ENCODE measurements around the gene EFCAB6. TPM values are rescaled to one million over a fixed set of nuclear protein-coding genes. Genes with fewer than 3 reads are reported as not detected.

Gene EFCAB6
- total and polyA plus RNA-seq, 5 donors from 2014 or later: 0.18 to 0.77 (median 0.30) TPM; not detected in 2

DNA sequence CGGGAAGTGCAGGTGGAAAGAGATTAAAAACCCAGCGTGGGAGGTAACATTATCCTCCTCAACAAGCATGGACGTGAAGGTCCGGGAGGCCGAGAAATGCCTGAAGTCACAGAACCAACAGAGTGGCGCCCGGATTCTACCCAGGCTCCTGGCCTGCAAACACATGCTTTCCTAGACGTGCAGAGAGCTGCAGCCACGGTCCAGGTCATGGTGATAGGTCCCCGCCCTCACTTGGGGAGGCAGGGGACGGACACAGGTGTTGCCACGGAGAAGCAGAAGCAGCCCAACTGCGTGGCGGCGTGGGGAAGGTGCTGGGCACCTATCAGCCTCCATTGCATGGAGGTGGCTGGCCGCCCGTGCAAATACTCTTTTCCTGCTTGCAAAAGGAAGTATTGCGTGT lies 251.5 kb downstream of the EFCAB6 start:
- Mint-ChIP-seq H3K27me3 (peaks cover 15% of the 10 kb centered on the region), H3K36me3 (no peaks in the 10 kb centered on the region), H3K9me3 (peaks cover 0 to 3% (median 0%) of the 10 kb centered on the region in 7 donors), H3K4me1 (no peaks in the 10 kb centered on the region), H3K4me3 (no peak overlapping the region), H3K27ac (no peak overlapping the region)
- no peak overlapping the region for H3K27ac ChIP-seq (ENCODE audit: insufficient read depth, low read length, poor library complexity, severe bottlenecking)
- no peaks in the 10 kb centered on the region for H3K36me3 ChIP-seq (ENCODE audit: control insufficient read depth, insufficient read depth, low read length)
- no peak overlapping the region for H3K4me3 ChIP-seq (ENCODE audit: low read depth, low read length)
- H3K4me1 ChIP-seq (ENCODE audit: control insufficient read depth, insufficient read depth, low read length, poor library complexity, severe bottlenecking): no peaks in the 10 kb centered on the region
- peaks cover 2% of the 10 kb centered on the region for H3K27me3 ChIP-seq (ENCODE audit: control insufficient read depth, insufficient read depth, low read length)
- ATAC-seq (ENCODE audit: low read depth in 2 of 2) (no peak), DNase-seq (no peak)
- H3K9me3 ChIP-seq (ENCODE audit: control insufficient read depth in 2 of 2, low read length in 2 of 2): no peaks in the 10 kb centered on the region

DNA sequence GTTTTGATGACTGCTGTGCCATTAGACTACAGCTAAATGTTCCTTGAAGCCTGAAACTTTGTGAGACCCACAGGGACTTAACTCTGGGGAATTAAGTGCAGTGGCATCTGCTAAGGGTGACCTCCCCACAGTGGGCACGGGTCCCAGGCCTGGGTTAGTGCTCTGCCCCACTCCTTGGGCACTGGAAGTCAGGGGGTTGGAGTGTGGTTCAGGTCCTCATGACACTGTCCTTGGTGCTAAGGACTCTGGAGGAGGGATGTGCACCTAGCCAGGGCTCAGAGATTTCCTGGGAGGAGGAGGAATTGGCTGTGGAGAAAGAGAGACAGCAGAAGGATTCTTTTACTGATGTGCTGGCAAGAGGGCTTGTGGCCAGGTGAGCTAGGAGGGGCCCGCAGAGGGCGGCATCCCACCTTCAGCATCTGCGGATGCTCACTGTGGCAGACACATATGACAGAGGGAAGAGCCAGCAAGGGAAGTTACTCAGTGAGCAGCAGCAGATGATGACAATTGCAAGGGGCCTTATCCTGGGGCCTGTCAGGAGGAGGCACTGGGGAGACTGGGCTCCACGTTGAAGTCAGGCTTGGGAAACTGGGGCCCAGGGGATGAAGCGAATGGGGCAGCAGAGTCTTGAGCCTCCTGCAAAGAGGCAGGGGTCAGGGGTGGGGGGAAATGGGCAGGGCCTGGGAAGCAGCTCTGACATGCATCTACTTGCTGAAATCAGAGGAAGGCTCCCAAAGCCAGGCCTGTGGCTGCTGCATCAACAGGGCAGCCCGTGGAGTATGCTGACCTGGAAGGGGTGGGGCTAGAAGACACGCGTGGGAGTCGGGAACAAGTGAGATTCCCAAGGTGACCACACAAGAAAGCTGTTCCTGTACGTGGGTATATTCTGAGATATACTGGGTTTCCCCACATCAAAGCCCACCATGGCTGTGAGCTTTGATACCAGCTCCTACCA lies 256.3 kb downstream of the EFCAB6 start:
- Mint-ChIP-seq H3K27me3 (peaks cover 13% of the 10 kb centered on the region), H3K27ac (no peak overlapping the region), H3K4me1 (no peaks in the 10 kb centered on the region), H3K4me3 (no peak overlapping the region), H3K9me3 (peaks cover 0 to 6% (median under 1%) of the 10 kb centered on the region in 7 donors), H3K36me3 (no peaks in the 10 kb centered on the region)
- Histone ChIP-seq H3K36me3 (ENCODE audit: control insufficient read depth, insufficient read depth, low read length) (no peaks in the 10 kb centered on the region), H3K4me3 (ENCODE audit: low read depth, low read length) (no peak overlapping the region), H3K27ac (ENCODE audit: insufficient read depth, low read length, poor library complexity, severe bottlenecking) (no peak overlapping the region), H3K4me1 (ENCODE audit: control insufficient read depth, insufficient read depth, low read length, poor library complexity, severe bottlenecking) (no peaks in the 10 kb centered on the region), H3K27me3 (ENCODE audit: control insufficient read depth, insufficient read depth, low read length) (peaks cover 2% of the 10 kb centered on the region), H3K9me3 (ENCODE audit: control insufficient read depth in 2 of 2, low read length in 2 of 2) (no peaks in the 10 kb centered on the region)
- DNase-seq (no peak), ATAC-seq (ENCODE audit: low read depth in 2 of 2) (no peak)

DNA sequence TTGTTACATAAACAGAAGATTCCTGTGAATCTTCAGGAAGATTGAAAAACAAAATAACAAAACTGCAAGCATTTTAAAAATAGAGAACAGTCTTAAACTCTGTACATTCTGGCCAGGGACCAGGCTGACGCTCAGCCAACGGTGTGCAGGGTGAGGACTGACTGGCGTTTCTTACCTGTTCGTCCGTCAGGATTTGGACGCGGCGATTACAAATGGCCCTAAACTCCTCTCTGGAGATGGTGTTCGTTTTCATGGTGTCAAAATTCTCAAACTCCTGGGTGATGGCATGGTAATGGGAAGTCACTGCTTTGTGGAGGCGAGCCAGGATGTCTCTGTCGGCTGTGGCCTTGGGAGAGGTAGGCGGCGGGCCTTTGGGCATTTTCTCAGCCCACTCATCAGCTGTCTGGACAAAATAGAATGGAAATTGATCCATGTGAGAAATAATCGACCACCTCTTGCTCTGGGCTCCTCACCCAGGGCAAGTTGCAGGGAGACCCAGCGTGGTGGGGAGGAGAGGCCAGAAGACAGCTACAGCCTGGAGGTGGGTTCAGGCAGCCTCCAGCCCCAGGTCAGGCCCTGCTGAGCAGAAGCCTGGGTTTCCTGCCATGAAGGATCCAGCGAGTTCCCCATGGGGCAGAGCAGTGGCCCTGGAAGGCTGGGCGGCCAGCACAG lies 257.3 kb downstream of the EFCAB6 start:
- Histone ChIP-seq H3K27me3 (ENCODE audit: control insufficient read depth, insufficient read depth, low read length) (peaks cover 2% of the 10 kb centered on the region), H3K9me3 (ENCODE audit: control insufficient read depth in 2 of 2, low read length in 2 of 2) (no peaks in the 10 kb centered on the region), H3K4me3 (ENCODE audit: low read depth, low read length) (no peak overlapping the region), H3K36me3 (ENCODE audit: control insufficient read depth, insufficient read depth, low read length) (no peaks in the 10 kb centered on the region), H3K27ac (ENCODE audit: insufficient read depth, low read length, poor library complexity, severe bottlenecking) (no peak overlapping the region), H3K4me1 (ENCODE audit: control insufficient read depth, insufficient read depth, low read length, poor library complexity, severe bottlenecking) (no peaks in the 10 kb centered on the region)
- Mint-ChIP-seq H3K36me3 (no peaks in the 10 kb centered on the region), H3K27ac (peak overlapping the region in 1 of 3 donors; percentile 48), H3K9me3 (peaks cover 0 to 6% (median 1%) of the 10 kb centered on the region in 7 donors), H3K27me3 (peaks cover 16% of the 10 kb centered on the region), H3K4me1 (no peaks in the 10 kb centered on the region), H3K4me3 (no peak overlapping the region)
- DNase-seq (no peak), ATAC-seq (ENCODE audit: low read depth in 2 of 2) (no peak)

DNA sequence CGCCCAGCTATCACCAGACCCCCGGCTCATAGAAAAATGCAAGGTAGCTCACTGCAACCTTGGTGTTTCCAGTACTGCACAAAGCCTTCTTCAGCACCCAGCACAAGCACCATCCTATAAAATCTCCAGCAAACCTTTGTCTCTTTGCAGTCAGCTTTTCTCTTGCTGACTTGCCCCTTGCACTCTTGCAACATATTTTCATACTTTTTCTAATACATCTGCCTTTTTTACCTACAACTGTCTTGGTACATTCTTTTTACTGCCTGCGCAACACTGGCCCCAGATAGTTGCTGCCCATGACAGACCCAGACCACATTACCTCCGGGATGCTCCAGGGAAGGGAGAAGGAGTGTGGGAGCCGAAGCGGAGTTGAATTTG lies 257.9 kb downstream of the EFCAB6 start:
- Histone ChIP-seq H3K9me3 (ENCODE audit: control insufficient read depth in 2 of 2, low read length in 2 of 2) (no peaks in the 10 kb centered on the region), H3K27ac (ENCODE audit: insufficient read depth, low read length, poor library complexity, severe bottlenecking) (no peak overlapping the region), H3K4me3 (ENCODE audit: low read depth, low read length) (no peak overlapping the region), H3K27me3 (ENCODE audit: control insufficient read depth, insufficient read depth, low read length) (peaks cover 2% of the 10 kb centered on the region), H3K4me1 (ENCODE audit: control insufficient read depth, insufficient read depth, low read length, poor library complexity, severe bottlenecking) (no peaks in the 10 kb centered on the region), H3K36me3 (ENCODE audit: control insufficient read depth, insufficient read depth, low read length) (no peaks in the 10 kb centered on the region)
- DNase-seq: no peak
- Mint-ChIP-seq H3K9me3 (peaks cover 0 to 6% (median 0%) of the 10 kb centered on the region in 7 donors), H3K27ac (no peak overlapping the region), H3K27me3 (peaks cover 17% of the 10 kb centered on the region), H3K36me3 (no peaks in the 10 kb centered on the region), H3K4me3 (no peak overlapping the region), H3K4me1 (no peaks in the 10 kb centered on the region)
- no peak for ATAC-seq (ENCODE audit: low read depth in 2 of 2)

DNA sequence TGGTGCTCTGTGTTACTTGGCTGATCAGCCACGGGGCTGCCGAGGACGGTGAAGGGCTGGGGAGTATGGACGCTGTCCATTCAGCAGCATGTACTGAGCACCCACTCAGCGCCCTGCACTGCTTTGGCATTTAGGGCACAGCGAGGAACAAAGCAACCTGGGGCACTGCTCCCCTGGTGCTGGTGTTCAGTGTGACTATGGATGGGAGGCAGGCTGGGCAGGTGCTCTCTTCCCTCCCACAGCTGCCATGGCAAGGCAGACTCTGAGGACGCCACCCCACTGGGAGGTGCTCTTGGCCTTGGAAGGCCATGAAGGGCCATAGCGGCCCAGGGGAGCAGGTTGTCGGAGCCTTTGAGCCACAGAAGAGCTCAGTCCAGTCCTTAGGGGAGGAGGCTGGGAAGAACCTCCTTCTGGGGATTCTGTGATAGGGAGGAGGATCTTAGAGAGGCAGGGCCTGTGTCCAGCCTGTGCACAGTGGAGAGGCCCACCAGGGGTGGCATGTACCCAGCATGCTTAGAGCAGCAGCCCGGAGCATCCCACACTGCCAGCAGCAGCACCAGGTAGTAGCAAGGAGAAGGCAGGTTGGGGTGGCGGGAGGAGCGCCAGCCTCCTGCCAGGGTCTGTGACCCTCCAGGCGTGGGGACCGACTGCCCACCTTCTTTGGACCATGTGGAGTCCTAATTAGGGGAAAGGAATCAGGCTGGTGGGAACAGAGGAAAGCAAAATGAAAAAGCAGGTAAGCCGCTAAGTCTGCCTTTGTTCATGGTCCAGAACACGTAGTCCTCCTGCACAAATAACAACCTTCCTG lies 258.4 kb downstream of the EFCAB6 start:
- Mint-ChIP-seq H3K36me3 (no peaks in the 10 kb centered on the region), H3K4me3 (no peak overlapping the region), H3K4me1 (no peaks in the 10 kb centered on the region), H3K27me3 (peaks cover 15% of the 10 kb centered on the region), H3K27ac (no peak overlapping the region), H3K9me3 (peaks cover 0 to 6% (median 0%) of the 10 kb centered on the region in 7 donors)
- Histone ChIP-seq H3K27ac (ENCODE audit: insufficient read depth, low read length, poor library complexity, severe bottlenecking) (no peak overlapping the region), H3K27me3 (ENCODE audit: control insufficient read depth, insufficient read depth, low read length) (peaks cover 2% of the 10 kb centered on the region), H3K9me3 (ENCODE audit: control insufficient read depth in 2 of 2, low read length in 2 of 2) (no peaks in the 10 kb centered on the region), H3K4me3 (ENCODE audit: low read depth, low read length) (no peak overlapping the region), H3K4me1 (ENCODE audit: control insufficient read depth, insufficient read depth, low read length, poor library complexity, severe bottlenecking) (no peaks in the 10 kb centered on the region), H3K36me3 (ENCODE audit: control insufficient read depth, insufficient read depth, low read length) (no peaks in the 10 kb centered on the region)
- no peak for DNase-seq
- no peak for ATAC-seq (ENCODE audit: low read depth in 2 of 2)

DNA sequence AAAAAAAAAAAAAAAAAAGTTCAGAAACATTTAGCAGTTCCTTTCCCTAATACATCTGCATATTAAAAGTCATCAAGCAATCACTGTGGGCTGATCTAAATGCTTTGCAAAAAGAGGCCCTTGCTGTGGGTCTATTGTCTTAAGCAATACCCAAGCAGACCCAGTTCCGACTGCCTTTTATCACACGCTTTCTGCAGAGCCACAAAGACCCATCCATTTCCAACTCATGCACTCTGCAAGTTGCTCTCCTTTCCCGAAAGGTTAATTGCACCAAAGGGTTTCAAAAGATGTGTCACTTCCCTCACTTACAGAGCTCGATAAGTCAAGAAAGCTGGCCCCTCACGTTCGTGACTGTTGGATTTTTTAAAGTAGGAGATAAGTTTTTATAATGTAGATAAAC lies 261.4 kb downstream of the EFCAB6 start:
- H3K27ac ChIP-seq (ENCODE audit: insufficient read depth, low read length, poor library complexity, severe bottlenecking): no peak overlapping the region
- Mint-ChIP-seq H3K4me3 (no peak overlapping the region), H3K9me3 (peaks cover 0 to 4% (median 0%) of the 10 kb centered on the region in 7 donors), H3K36me3 (no peaks in the 10 kb centered on the region), H3K4me1 (no peaks in the 10 kb centered on the region), H3K27ac (no peak overlapping the region), H3K27me3 (peaks cover 10% of the 10 kb centered on the region)
- H3K36me3 ChIP-seq (ENCODE audit: control insufficient read depth, insufficient read depth, low read length): no peaks in the 10 kb centered on the region
- no peaks in the 10 kb centered on the region for H3K9me3 ChIP-seq (ENCODE audit: control insufficient read depth in 2 of 2, low read length in 2 of 2)
- no peaks in the 10 kb centered on the region for H3K4me1 ChIP-seq (ENCODE audit: control insufficient read depth, insufficient read depth, low read length, poor library complexity, severe bottlenecking)
- no peak overlapping the region for H3K4me3 ChIP-seq (ENCODE audit: low read depth, low read length)
- no peaks in the 10 kb centered on the region for H3K27me3 ChIP-seq (ENCODE audit: control insufficient read depth, insufficient read depth, low read length)
- DNase-seq (no peak), ATAC-seq (ENCODE audit: low read depth in 2 of 2) (no peak)

DNA sequence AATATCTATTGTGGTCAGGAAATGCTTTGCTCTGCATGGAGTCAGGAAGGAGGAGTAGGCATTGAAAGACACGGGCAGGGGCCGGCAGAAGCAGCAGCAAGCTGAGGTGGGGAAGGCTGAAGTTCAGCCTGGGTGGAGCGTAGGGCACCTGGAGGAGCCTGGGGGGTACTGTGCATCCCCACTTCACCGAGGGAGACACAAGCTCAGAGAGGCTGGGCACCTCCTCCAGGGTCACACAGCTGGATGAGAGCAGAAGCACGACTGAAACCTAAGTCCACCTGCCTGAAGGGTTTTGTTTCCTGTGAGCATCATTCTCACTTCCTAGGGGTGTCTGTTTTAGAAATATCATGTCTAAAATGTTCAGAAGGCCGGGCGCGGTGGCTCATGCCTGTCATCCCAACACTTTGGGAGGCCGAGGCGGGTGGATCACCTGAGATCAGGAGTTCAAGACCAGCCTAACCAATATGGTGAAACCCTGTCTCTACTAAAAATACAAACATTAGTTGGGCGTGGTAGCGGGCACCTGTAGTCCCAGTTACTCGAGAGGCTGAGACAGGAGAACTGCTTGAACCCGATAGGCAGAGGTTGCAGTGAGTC lies 262.0 kb downstream of the EFCAB6 start:
- Mint-ChIP-seq H3K4me1 (no peaks in the 10 kb centered on the region), H3K9me3 (peaks cover 0 to 2% (median 0%) of the 10 kb centered on the region in 7 donors), H3K4me3 (no peak overlapping the region), H3K36me3 (no peaks in the 10 kb centered on the region), H3K27ac (no peak overlapping the region), H3K27me3 (peaks cover 8% of the 10 kb centered on the region)
- Histone ChIP-seq H3K4me1 (ENCODE audit: control insufficient read depth, insufficient read depth, low read length, poor library complexity, severe bottlenecking) (no peaks in the 10 kb centered on the region), H3K27ac (ENCODE audit: insufficient read depth, low read length, poor library complexity, severe bottlenecking) (no peak overlapping the region), H3K27me3 (ENCODE audit: control insufficient read depth, insufficient read depth, low read length) (no peaks in the 10 kb centered on the region), H3K4me3 (ENCODE audit: low read depth, low read length) (no peak overlapping the region), H3K36me3 (ENCODE audit: control insufficient read depth, insufficient read depth, low read length) (no peaks in the 10 kb centered on the region), H3K9me3 (ENCODE audit: control insufficient read depth in 2 of 2, low read length in 2 of 2) (no peaks in the 10 kb centered on the region)
- no peak for ATAC-seq (ENCODE audit: low read depth in 2 of 2)
- DNase-seq: no peak

Data from CD4-positive, CD25-positive, alpha-beta regulatory T cell (primary cell).